OCI-LY1 (cell line): ENCODE data around the gene ATP12A.

Experiments used
- EZH2 ChIP-seq: fragments of 200-600 bp; sonication (generic), shearing (Covaris generic); IDR thresholded peaks from 2 replicates; pipeline ENCODE4 v1.8.0; 2017; ENCODE audit warnings: borderline replicate concordance, mixed run types, mild to moderate bottlenecking, antibody characterized with exemption, low read length, moderate library complexity, mixed read lengths
- TF ChIP-seq, protein P1 (sequence below): fragments of 200-600 bp; sonication (generic), shearing (Covaris generic); IDR thresholded peaks from 2 replicates; pipeline ENCODE4 v1.5.1; 2017; ENCODE audit warnings: mild to moderate bottlenecking, antibody characterized with exemption, low read length, moderate library complexity, mixed read lengths

DNA sequence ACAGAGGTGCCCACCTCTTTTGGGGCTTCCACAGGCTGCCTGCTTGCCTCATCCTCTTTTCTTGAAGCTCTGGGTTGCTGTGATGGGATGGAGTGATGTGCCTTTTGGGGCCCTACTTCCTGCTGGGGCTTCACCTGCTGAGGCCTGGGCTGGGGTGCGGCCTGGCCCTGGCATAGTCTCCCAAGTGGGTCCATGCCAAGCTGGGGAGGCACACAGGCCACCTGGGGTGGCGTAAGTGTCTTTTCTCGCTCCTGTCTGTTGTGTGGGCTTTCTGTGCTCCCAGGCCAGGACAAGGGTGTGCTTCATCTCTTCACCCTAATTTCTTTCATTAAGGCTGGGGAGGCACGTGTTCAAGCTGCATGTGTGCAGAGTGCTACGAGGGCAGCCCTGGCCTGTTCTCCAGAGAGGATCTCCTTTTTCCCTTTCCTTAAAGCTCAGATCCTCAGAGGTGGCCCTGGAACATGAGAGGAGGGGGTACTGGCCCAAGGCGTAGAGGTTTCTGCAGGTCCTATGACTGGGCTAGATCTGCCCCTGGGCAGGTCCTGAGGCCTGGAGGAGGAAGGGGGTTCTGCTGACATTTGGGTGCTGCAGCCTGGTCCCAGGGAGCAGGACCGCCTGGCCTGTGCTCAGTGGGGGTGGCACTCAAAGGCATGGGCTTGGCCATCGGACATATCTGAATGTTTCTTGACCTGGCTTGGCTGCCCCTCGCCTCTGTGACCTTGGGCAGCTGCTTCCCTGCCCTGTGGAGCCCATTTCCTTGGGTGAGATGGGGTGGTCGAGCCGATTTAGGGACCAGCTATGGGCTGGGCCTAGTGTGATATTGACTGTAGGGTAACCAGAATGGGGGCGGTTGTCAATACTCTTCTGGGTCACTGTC lies 60.0 kb downstream of the ATP12A start:
- TF ChIP-seq, protein P1, sequence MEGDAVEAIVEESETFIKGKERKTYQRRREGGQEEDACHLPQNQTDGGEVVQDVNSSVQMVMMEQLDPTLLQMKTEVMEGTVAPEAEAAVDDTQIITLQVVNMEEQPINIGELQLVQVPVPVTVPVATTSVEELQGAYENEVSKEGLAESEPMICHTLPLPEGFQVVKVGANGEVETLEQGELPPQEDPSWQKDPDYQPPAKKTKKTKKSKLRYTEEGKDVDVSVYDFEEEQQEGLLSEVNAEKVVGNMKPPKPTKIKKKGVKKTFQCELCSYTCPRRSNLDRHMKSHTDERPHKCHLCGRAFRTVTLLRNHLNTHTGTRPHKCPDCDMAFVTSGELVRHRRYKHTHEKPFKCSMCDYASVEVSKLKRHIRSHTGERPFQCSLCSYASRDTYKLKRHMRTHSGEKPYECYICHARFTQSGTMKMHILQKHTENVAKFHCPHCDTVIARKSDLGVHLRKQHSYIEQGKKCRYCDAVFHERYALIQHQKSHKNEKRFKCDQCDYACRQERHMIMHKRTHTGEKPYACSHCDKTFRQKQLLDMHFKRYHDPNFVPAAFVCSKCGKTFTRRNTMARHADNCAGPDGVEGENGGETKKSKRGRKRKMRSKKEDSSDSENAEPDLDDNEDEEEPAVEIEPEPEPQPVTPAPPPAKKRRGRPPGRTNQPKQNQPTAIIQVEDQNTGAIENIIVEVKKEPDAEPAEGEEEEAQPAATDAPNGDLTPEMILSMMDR, result no peak
- TF ChIP-seq EZH2, result no peak
